Endothelial cell of umbilical vein (primary cell): Measurements from ENCODE around the gene UCN3. TPM values are rescaled to one million over a fixed set of nuclear protein-coding genes. Genes with fewer than 3 reads are reported as not detected.

Experiments used
- BruUV-seq: library from RNA; stranded (reverse); fragments of 400-500 nt; replicated peaks from 2 replicates; lab custom pipeline; 2021; lab: Mats Ljungman, UMichigan
- CTCF ChIA-PET: fragments of 300-600, 350-600 bp; sonication (Branson Sonifier 250); formaldehyde crosslinking; loops from one replicate; lab custom pipeline; 2021; ENCODE audit warnings: antibody characterized with exemption, inconsistent platforms; lab: Charles Lee
- POLR2A ChIA-PET: fragments of 300-600, 350-600 bp; sonication (Branson Sonifier 250); formaldehyde crosslinking; loops from one replicate; lab custom pipeline; 2021; ENCODE audit warnings: antibody characterized with exemption, inconsistent platforms; lab: Charles Lee
- DNase-seq: peaks from one replicate; pipeline ENCODE4 v3.0.0-alpha.2; 2011; ENCODE audit warnings: low read depth, low spot score
- FAIRE-seq: peaks from 2 replicates; lab custom pipeline; 2011; peaks lifted over from hg19 to GRCh38; lab: Jason Lieb, UNC
- H2AFZ ChIP-seq: 2 replicates; pipeline ENCODE4 v1.6.0; 2012; ENCODE audit warnings: low read depth, low read length, control low read depth, inconsistent platforms
- H3K27ac ChIP-seq: 2 replicates; pipeline ENCODE4 v1.5.1; 2011; ENCODE audit warnings: low read depth, mild to moderate bottlenecking, control low read depth, low read length, moderate library complexity; ENCODE audit not compliant: insufficient read depth
- H3K27me3 ChIP-seq, 2 experiments: 2 replicates each; pipeline versions ENCODE4 v1.6.0 to v1.6.1; 2011; ENCODE audit warnings: low read length in 2 of 2, mixed read lengths in 1 of 2; ENCODE audit not compliant: control insufficient read depth in 2 of 2, insufficient read depth in 2 of 2
- H3K36me3 ChIP-seq, 2 experiments: 2 replicates in 1 of 2; 3 replicates in 1 of 2; pipeline ENCODE4 v1.5.1; 2011; ENCODE audit warnings: low read length in 2 of 2, mild to moderate bottlenecking in 1 of 2, moderate library complexity in 1 of 2; ENCODE audit not compliant: control insufficient read depth in 2 of 2, insufficient read depth in 2 of 2; ENCODE audit errors: extremely low read depth in 1 of 2
- H3K4me1 ChIP-seq: 3 replicates; pipeline ENCODE4 v1.5.1; 2011; ENCODE audit warnings: mild to moderate bottlenecking, low read length; ENCODE audit not compliant: control insufficient read depth, insufficient read depth; ENCODE audit errors: extremely low read depth
- H3K4me2 ChIP-seq: 2 replicates; pipeline ENCODE4 v1.6.1; 2011; ENCODE audit warnings: low read length, control low read depth, mixed read lengths; ENCODE audit not compliant: insufficient read depth
- H3K4me3 ChIP-seq, 3 experiments: fragments of 200-600 bp in 1 of 3; sonication (generic), shearing (Covaris generic) in 1 of 3; replicated peaks in 1 of 3; 2 replicates each; pipeline ENCODE4 v1.5.1; 2011 to 2016; ENCODE audit warnings: control low read depth in 3 of 3, low read length in 3 of 3, mild to moderate bottlenecking in 2 of 3, inconsistent platforms in 1 of 3, low read depth in 1 of 3, moderate library complexity in 1 of 3; ENCODE audit not compliant: insufficient read depth in 1 of 3
- H3K79me2 ChIP-seq: 2 replicates; pipeline ENCODE4 v1.6.0; 2012; ENCODE audit warnings: low read length, inconsistent platforms; ENCODE audit not compliant: control insufficient read depth, insufficient read depth
- H3K9ac ChIP-seq: replicated peaks from 2 replicates; pipeline ENCODE3; 2011; ENCODE audit warnings: low read length, control low read depth; ENCODE audit not compliant: insufficient read depth; ENCODE audit errors: extremely low read depth
- H3K9me1 ChIP-seq: replicated peaks from 3 replicates; pipeline ENCODE4 v1.6.0; 2011; ENCODE audit warnings: mild to moderate bottlenecking, low read length; ENCODE audit not compliant: control insufficient read depth, insufficient read depth; ENCODE audit errors: extremely low read depth
- H3K9me3 ChIP-seq: replicated peaks from 2 replicates; pipeline ENCODE4 v1.5.1; 2012; ENCODE audit warnings: low read length, inconsistent platforms; ENCODE audit not compliant: control insufficient read depth, insufficient read depth
- H4K20me1 ChIP-seq: replicated peaks from 2 replicates; pipeline ENCODE3; 2011; ENCODE audit warnings: mild to moderate bottlenecking, low read length; ENCODE audit not compliant: control insufficient read depth, insufficient read depth; ENCODE audit errors: extremely low read depth
- EZH2 ChIP-seq: IDR thresholded peaks from 2 replicates; pipeline ENCODE4 v1.6.1; 2012; ENCODE audit warnings: borderline replicate concordance, low read depth, mild to moderate bottlenecking, moderate library complexity, low read length, inconsistent platforms; ENCODE audit not compliant: severe bottlenecking
- FOS ChIP-seq: IDR thresholded peaks from 2 replicates; pipeline ENCODE4 v1.6.1; 2011; ENCODE audit warnings: mild to moderate bottlenecking, low read length, moderate library complexity, borderline replicate concordance; ENCODE audit not compliant: insufficient read depth
- GATA2 ChIP-seq: IDR thresholded peaks from 2 replicates; pipeline ENCODE4 v1.7.0; 2011; ENCODE audit warnings: low read depth, mild to moderate bottlenecking, moderate library complexity, mixed read lengths, low read length; ENCODE audit not compliant: insufficient read length, insufficient read depth
- JUN ChIP-seq: IDR thresholded peaks from 2 replicates; pipeline ENCODE4 v1.6.1; 2011; ENCODE audit warnings: borderline replicate concordance, low read depth; ENCODE audit not compliant: insufficient read length, insufficient read depth
- MYC ChIP-seq: IDR thresholded peaks from one replicate; pipeline ENCODE4 v1.6.1; 2011; ENCODE audit warnings: mild to moderate bottlenecking, low read depth, low read length
- POLR2A ChIP-seq: IDR thresholded peaks from 2 replicates; pipeline ENCODE4 v1.6.1; 2012; ENCODE audit warnings: low read depth, mild to moderate bottlenecking, control low read depth, low read length
- POLR2AphosphoS5 ChIP-seq: IDR thresholded peaks from 2 replicates; pipeline ENCODE4 v1.6.1; 2012; ENCODE audit warnings: low read depth, mild to moderate bottlenecking, control low read depth, low read length, moderate library complexity; ENCODE audit not compliant: insufficient read depth
- dilution Hi-C: fragments of 300-500 bp; cut with MboI; formaldehyde crosslinking; loops from one replicate; pipeline ENCODE4 v1.15.0; 2019; ENCODE audit warnings: low sequenced_read_pairs; ENCODE audit not compliant: extremely low pct_ligation_motif_present
- intact Hi-C: fragments of 100-400 bp; cut with micrococcal nuclease; formaldehyde crosslinking; loops from one replicate; pipeline ENCODE4 v1.10.0; 2022
- polyA plus RNA-seq, 4 experiments: library from polyadenylated mRNA; depleted of rRNA in 3 of 4; stranded (reverse) in 3 of 4; unstranded in 1 of 4; fragments of >200 nt; gene quantifications; 2 replicates each; pipeline versions ENCODE4 v1.2.1 to v1.2.3, GENCODE V29; 2011 to 2012; ENCODE audit warnings: missing spikeins in 1 of 4
- total RNA-seq: library from RNA; stranded (reverse); gene quantifications from 2 replicates; pipeline ENCODE4 v1.2.3, GENCODE V29; 2021
- TF ChIP-seq, protein P1 (sequence below): IDR thresholded peaks from 2 replicates; pipeline ENCODE4 v1.6.1; 2011; ENCODE audit not compliant: insufficient read depth, insufficient read length
- TF ChIP-seq, protein P2 (sequence below), 2 donors: IDR thresholded peaks; 1 replicate in 1 of 2; 2 replicates in 1 of 2; pipeline ENCODE4 v1.5.1; 2011; ENCODE audit warnings: low read length in 2 of 2, mild to moderate bottlenecking in 2 of 2, moderate library complexity in 2 of 2, control low read depth in 1 of 2, inconsistent platforms in 1 of 2, low read depth in 1 of 2; ENCODE audit not compliant: insufficient read depth in 1 of 2; ENCODE audit errors: extremely low read depth in 1 of 2

Gene UCN3
- total and polyA plus RNA-seq, 2 donors (not counting 3 experiments of a cell fraction or from before 2014, with no cell fraction given): not detected

DNA sequence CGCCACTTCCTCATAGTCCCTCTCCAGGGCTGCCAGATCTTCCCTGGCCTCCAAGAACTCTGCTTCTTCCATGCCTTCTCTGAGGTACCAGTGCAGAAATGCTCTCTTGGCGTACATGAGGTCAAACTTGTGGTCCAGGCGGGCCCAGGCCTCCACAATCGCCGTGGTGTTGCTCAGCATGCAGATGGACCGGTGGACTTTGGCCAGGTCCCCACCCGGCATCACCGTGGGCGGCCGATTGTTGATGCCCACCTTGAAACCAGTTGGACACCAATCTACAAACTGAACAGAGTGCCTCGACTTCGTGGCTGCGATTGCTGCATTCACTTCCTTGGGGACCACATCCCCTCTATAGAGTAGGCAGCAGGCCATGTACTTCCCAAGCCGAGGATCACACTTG, 28.8 kb downstream of the UCN3 start:
- Histone ChIP-seq H3K4me1 (no peaks in the 10 kb centered on the region), H3K4me2 (no peak overlapping the region), H3K9ac (no peak overlapping the region), H2AFZ (no peak overlapping the region), H3K9me1 (no peaks in the 10 kb centered on the region), H3K79me2 (no peaks in the 10 kb centered on the region), H4K20me1 (no peaks in the 10 kb centered on the region), H3K9me3 (no peaks in the 10 kb centered on the region), H3K27ac (no peak overlapping the region), H3K36me3 (no peaks in the 10 kb centered on the region), H3K4me3 (no peak overlapping the region), H3K27me3 (peaks cover 0 to 2% of the 10 kb centered on the region in 2 experiments)
- dilution Hi-C loops (no loop called here), intact Hi-C loops (no loop called here)
- no peak for DNase-seq
- no peak for FAIRE-seq
- POLR2A ChIA-PET: no interaction called here
- CTCF ChIA-PET: interaction anchor here (1.5 kb wide), 1 partner anchor 10 kb away, joined by 6 read pairs; no protein-coding TSS in a partner anchor
- BruUV-seq: no TSS peak
- TF ChIP-seq POLR2AphosphoS5: no peak
- TF ChIP-seq GATA2: no peak
- TF ChIP-seq, protein P1, sequence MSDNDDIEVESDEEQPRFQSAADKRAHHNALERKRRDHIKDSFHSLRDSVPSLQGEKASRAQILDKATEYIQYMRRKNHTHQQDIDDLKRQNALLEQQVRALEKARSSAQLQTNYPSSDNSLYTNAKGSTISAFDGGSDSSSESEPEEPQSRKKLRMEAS: no peak
- TF ChIP-seq EZH2: no peak

- CTCF ChIA-PET: interaction anchor here (1.5 kb wide), 1 partner anchor 11 kb away, joined by 6 read pairs; no protein-coding TSS in a partner anchor
- Histone ChIP-seq H2AFZ (no peak overlapping the region), H3K4me1 (no peaks in the 10 kb centered on the region), H3K9ac (no peak overlapping the region), H3K4me2 (no peak overlapping the region), H3K9me3 (no peaks in the 10 kb centered on the region), H3K27ac (no peak overlapping the region), H3K9me1 (no peaks in the 10 kb centered on the region), H3K27me3 (peaks cover 0 to 2% of the 10 kb centered on the region in 2 experiments), H3K79me2 (no peaks in the 10 kb centered on the region), H3K36me3 (no peaks in the 10 kb centered on the region), H4K20me1 (no peaks in the 10 kb centered on the region), H3K4me3 (no peak overlapping the region)
- FAIRE-seq: no peak
- POLR2A ChIA-PET: no interaction called here
- no peak for DNase-seq
- dilution Hi-C loops: no loop called here
- BruUV-seq: no TSS peak
- TF ChIP-seq GATA2 (no peak), JUN (no peak), POLR2A (no peak), POLR2AphosphoS5 (no peak), MYC (no peak), FOS (no peak), EZH2 (no peak)
- TF ChIP-seq, protein P2, sequence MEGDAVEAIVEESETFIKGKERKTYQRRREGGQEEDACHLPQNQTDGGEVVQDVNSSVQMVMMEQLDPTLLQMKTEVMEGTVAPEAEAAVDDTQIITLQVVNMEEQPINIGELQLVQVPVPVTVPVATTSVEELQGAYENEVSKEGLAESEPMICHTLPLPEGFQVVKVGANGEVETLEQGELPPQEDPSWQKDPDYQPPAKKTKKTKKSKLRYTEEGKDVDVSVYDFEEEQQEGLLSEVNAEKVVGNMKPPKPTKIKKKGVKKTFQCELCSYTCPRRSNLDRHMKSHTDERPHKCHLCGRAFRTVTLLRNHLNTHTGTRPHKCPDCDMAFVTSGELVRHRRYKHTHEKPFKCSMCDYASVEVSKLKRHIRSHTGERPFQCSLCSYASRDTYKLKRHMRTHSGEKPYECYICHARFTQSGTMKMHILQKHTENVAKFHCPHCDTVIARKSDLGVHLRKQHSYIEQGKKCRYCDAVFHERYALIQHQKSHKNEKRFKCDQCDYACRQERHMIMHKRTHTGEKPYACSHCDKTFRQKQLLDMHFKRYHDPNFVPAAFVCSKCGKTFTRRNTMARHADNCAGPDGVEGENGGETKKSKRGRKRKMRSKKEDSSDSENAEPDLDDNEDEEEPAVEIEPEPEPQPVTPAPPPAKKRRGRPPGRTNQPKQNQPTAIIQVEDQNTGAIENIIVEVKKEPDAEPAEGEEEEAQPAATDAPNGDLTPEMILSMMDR (IDR thresholded peaks at IDR 0.05; ENCODE audit: extremely low read depth in 1 of 2, insufficient read depth in 1 of 2, low read depth in 1 of 2, low read length in 2 of 2): no peak
- TF ChIP-seq, protein P1: no peak
- intact Hi-C loops: no loop called here
Observed at GRCh38 chr10:5395168-5395567, 30.4 kb downstream of the UCN3 start.
